Activated CD4-positive, alpha-beta memory T cell treated with anti-CD3 and anti-CD28 coated beads, Interleukin-2, amount 10 ng/mL, durations not matched to agents 7 days and 5 days (primary cell): ENCODE measurements around the gene GNGT2. TPM values are rescaled to one million over a fixed set of nuclear protein-coding genes. Genes with fewer than 3 reads are reported as not detected.

ENCODE experiments used
- CTCF ChIA-PET: fragments of 350-600 bp; sonication (Branson Sonifier 250); formaldehyde crosslinking; loops from one replicate; lab custom pipeline; 2021; ENCODE audit warnings: antibody characterized with exemption, inconsistent platforms; lab: Charles Lee
- POLR2A ChIA-PET: fragments of 350-600 bp; sonication (Branson Sonifier 250); formaldehyde crosslinking; loops from one replicate; lab custom pipeline; 2021; ENCODE audit warnings: antibody characterized with exemption; lab: Charles Lee
- DNase-seq: peaks from one replicate; pipeline ENCODE4 v3.0.0-alpha.2; 2020
- H3K27ac Mint-ChIP-seq: one replicate; pipeline ENCODE4 v1.8.0; 2021; ENCODE audit warnings: mild to moderate bottlenecking, mixed read lengths
- H3K27me3 Mint-ChIP-seq: one replicate; pipeline ENCODE4 v1.8.0; 2021; ENCODE audit warnings: mixed read lengths
- H3K36me3 Mint-ChIP-seq: one replicate; pipeline ENCODE4 v1.8.0; 2021; ENCODE audit warnings: low read depth, mixed read lengths
- H3K4me1 Mint-ChIP-seq: one replicate; pipeline ENCODE4 v1.8.0; 2021; ENCODE audit warnings: mixed read lengths
- H3K4me3 Mint-ChIP-seq: one replicate; pipeline ENCODE4 v1.8.0; 2021; ENCODE audit warnings: mild to moderate bottlenecking, mixed read lengths
- H3K9me3 Mint-ChIP-seq: one replicate; pipeline ENCODE4 v1.8.0; 2021; ENCODE audit warnings: mixed read lengths
- total RNA-seq, 2 experiments: library from RNA; stranded (reverse); gene quantifications; one replicate each; pipeline ENCODE4 v1.2.3, GENCODE V29; 2021

GNGT2 gene
- total RNA-seq, 2 experiments from 2014 or later, result 22.7 to 23.8 TPM

DNA sequence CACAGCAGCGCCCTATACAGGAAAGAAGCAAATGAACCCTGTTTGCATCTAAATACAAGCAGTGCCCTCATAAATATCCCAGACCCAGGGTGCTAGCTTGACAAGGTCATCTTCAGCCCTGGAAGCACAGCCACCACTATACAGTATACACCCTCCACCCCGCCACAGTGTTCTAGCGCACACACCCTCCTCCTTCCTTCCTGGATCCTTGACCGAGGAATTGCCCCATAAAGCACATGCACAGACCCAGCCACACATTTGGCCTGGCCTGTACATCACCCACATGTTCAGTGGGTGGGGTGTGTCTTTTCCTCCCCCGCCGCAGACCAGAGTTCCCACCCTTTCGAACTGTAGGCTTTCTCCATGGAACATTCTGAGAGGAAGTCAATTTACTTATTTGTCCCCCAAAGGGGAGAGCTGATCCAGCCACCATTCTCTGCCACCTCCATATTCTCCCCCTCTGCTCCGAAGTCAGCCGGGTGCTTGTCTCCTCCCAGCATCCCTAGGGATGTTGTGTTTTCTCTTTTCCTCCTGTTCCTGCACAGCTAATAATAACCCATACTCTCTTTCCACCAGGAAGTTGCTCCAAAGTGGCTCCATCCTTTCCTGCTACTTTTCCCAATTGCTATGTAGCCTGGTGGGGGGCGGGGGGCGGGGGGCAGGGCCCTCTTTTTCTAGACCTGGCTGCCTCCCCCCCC, 6.7 kb upstream of the GNGT2 start:
- DNase-seq, result no peak
- Mint-ChIP-seq H3K4me1 (peaks cover 74% of the 10 kb centered on the region), H3K36me3 (peaks cover 73% of the 10 kb centered on the region), H3K27ac (peak overlapping the region; percentile 85), H3K9me3 (no peaks in the 10 kb centered on the region), H3K27me3 (no peaks in the 10 kb centered on the region), H3K4me3 (peak overlapping the region; percentile 13)
- ChIA-PET CTCF (interaction anchor here (0.7 to 3.3 kb wide), 2 partner anchors 10 to 36 kb away, joined by 4 to 9 read pairs; no protein-coding TSS in a partner anchor), POLR2A (interaction anchor here (1.6 to 5.9 kb wide), 4 partner anchors 11 to 144 kb away, joined by 6 to 72 read pairs (median 20); partner anchors contain the start of genes PHOSPHO1 and ZNF652)

DNA sequence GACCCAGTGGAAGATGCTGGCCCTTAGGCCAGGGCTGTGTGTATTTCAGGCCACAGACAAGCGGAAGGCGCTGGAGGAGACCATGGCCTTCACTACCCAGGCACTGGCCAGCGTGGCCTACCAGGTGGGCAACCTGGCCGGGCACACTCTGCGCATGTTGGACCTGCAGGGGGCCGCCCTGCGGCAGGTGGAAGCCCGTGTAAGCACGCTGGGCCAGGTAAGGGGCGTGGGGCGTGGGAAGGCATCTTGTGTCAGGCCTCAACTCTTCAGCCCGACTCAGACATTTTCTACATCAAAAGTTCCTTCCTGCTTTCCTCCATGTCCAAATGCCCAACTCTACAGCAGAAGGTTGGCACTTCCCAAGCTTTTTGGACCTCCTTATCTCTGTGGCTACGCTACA, 6.1 kb upstream of the GNGT2 start:
- Mint-ChIP-seq H3K4me3 (peak overlapping the region; percentile 54), H3K36me3 (peaks cover 70% of the 10 kb centered on the region), H3K9me3 (no peaks in the 10 kb centered on the region), H3K27ac (peak overlapping the region; percentile 85), H3K4me1 (peaks cover 76% of the 10 kb centered on the region), H3K27me3 (no peaks in the 10 kb centered on the region)
- ChIA-PET CTCF (interaction anchor here (0.7 to 3.3 kb wide), 2 partner anchors 10 to 36 kb away, joined by 4 to 9 read pairs; no protein-coding TSS in a partner anchor), POLR2A (interaction anchor here (5.6 to 5.9 kb wide), 2 partner anchors 12 to 24 kb away, joined by 34 to 72 read pairs; partner anchors contain the start of gene PHOSPHO1)
- DNase-seq, result no peak

DNA sequence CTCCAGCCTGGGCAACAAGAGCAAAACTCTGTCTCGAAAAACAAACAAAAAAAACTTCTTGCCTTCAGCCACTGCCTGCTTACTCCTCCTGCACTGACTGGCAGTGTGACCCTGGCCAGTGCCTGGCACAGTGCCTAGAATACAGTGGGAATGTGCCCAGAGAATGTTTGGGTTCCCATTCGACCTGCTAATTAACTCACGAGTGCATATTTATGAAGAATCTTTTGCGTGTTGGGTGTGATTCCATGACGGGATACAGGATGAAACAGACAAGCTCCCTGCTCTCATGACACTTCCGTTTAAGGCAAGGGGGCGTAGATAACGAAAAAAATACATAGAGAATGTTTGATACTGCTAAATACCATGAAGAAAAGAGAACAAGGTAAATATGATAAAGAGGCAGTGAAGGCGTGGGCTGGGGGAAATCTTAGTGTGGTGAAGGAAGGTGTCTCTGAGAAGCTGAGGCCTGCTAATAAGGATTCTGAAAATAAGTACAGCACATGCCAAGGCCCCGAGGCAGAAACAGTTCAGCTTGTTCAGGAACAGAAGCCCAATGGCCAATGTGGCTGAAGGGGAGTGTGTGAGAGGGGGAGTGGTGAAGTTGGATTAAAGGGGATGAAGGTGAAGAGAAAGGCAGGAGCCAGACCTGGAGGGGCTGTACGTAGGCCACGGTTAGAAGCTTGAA, 4.4 kb upstream of the GNGT2 start:
- H3K27ac Mint-ChIP-seq, result peak overlapping the region; percentile 69
- peak overlapping the region; percentile 33 for H3K4me3 Mint-ChIP-seq
- H3K9me3 Mint-ChIP-seq, result no peaks in the 10 kb centered on the region
- peaks cover 71% of the 10 kb centered on the region for H3K36me3 Mint-ChIP-seq
- CTCF ChIA-PET, result interaction anchor here (0.7 to 3.3 kb wide), 3 partner anchors 9 to 23 kb away, joined by 4 to 9 read pairs (median 7); no protein-coding TSS in a partner anchor
- H3K4me1 Mint-ChIP-seq, result peaks cover 86% of the 10 kb centered on the region
- no peaks in the 10 kb centered on the region for H3K27me3 Mint-ChIP-seq
- DNase-seq, result no peak
- POLR2A ChIA-PET, result interaction anchor here (1.2 to 5.9 kb wide), 4 partner anchors 9 to 22 kb away, joined by 5 to 72 read pairs (median 20); partner anchors contain the start of gene PHOSPHO1

DNA sequence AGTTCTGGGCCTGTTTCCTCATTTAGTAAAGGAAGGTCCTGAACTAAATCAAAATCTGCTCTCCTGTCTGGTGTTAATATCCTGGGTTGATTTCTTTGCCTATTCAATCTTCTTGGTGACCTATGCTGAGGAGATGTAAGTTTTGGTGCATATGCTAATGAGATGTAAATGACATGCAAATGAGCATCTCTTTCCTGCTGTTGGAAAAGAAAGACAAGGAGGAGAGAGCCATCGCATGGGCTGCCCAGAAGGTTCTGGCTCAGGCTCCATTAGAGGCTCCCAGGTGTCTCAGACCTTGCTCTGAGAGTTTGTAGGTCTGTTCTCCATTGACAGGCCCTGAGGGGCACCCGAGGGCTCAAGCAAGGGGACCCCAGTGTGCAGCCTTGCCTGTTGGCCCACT, 3.5 kb upstream of the GNGT2 start:
- ChIA-PET POLR2A (interaction anchor here (5.9 kb wide), 1 partner anchor 21 kb away, joined by 72 read pairs; no protein-coding TSS in a partner anchor), CTCF (interaction anchor here (2.4 to 3.3 kb wide), 2 partner anchors 9 to 13 kb away, joined by 7 to 9 read pairs; no protein-coding TSS in a partner anchor)
- H3K27me3 Mint-ChIP-seq, result no peaks in the 10 kb centered on the region
- H3K27ac Mint-ChIP-seq, result no peak overlapping the region
- H3K9me3 Mint-ChIP-seq, result no peaks in the 10 kb centered on the region
- peak overlapping the region; percentile 40 for H3K4me3 Mint-ChIP-seq
- peaks cover 61% of the 10 kb centered on the region for H3K36me3 Mint-ChIP-seq
- peaks cover 87% of the 10 kb centered on the region for H3K4me1 Mint-ChIP-seq
- DNase-seq, result no peak

DNA sequence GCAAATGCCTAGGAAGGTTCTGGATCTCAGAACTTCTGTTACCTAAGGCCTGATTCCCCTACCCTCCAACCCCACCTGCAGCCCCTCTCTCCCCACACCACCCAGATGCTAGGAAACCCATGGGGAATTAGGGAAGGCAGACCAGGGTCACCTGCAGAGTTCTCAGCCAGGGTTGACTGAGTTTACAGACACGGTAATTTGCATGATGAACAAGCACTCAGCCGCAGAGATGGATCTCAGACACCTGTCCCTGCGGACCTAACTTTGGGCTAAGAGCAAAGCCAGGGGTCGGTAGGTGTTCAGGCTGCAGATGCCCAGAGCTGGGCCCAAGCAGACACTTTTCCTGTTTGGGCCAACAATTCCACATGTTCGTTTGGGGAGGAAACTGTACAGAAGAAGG, 3.0 kb upstream of the GNGT2 start:
- no peaks in the 10 kb centered on the region for H3K9me3 Mint-ChIP-seq
- ChIA-PET CTCF (interaction anchor here (0.9 to 3.3 kb wide), 3 partner anchors 9 to 33 kb away, joined by 3 to 9 read pairs (median 7); no protein-coding TSS in a partner anchor), POLR2A (interaction anchor here (1.0 to 7.1 kb wide), 4 partner anchors 9 to 21 kb away, joined by 3 to 88 read pairs (median 23); no protein-coding TSS in a partner anchor)
- H3K27ac Mint-ChIP-seq, result no peak overlapping the region
- H3K4me1 Mint-ChIP-seq, result peaks cover 86% of the 10 kb centered on the region
- DNase-seq, result no peak
- peaks cover 59% of the 10 kb centered on the region for H3K36me3 Mint-ChIP-seq
- H3K27me3 Mint-ChIP-seq, result no peaks in the 10 kb centered on the region
- H3K4me3 Mint-ChIP-seq, result peak overlapping the region; percentile 40

DNA sequence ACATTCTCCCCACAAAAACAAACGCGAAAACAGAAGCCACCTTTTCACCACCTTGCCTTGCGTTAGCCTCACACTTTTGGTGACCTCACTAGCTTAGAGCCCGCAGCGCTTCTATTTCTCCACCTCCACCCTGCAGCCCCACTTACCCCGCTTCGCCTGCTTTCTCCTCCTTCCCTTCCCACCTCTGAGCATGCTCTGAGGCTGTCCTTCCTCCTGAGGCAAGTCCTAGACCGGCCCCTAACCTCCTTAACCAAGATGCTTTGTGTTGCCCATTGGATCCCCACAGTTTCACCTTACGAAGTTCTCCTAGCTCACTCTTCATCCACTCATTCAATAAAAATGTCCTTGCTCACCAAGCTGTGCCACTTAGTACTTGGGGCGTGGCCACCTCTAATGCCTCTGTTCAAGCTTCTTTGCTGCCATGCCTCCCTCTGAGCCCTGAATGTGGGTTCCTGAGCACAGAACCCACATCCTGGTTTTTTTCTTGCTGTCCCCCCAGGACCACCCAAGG, 1.3 kb downstream of the GNGT2 start:
- Mint-ChIP-seq H3K9me3 (no peaks in the 10 kb centered on the region), H3K4me3 (peak overlapping the region; percentile 90), H3K27me3 (no peaks in the 10 kb centered on the region), H3K4me1 (peaks cover 53% of the 10 kb centered on the region), H3K27ac (peak overlapping the region; percentile 86), H3K36me3 (peaks cover 38% of the 10 kb centered on the region)
- POLR2A ChIA-PET, result interaction anchor here (1.5 to 7.1 kb wide), 4 partner anchors 10 to 17 kb away, joined by 8 to 88 read pairs (median 40); no protein-coding TSS in a partner anchor
- CTCF ChIA-PET, result interaction anchor here (1.1 to 2.7 kb wide), 6 partner anchors 13 to 160 kb away, joined by 3 to 18 read pairs (median 7); no protein-coding TSS in a partner anchor
- no peak for DNase-seq

DNA sequence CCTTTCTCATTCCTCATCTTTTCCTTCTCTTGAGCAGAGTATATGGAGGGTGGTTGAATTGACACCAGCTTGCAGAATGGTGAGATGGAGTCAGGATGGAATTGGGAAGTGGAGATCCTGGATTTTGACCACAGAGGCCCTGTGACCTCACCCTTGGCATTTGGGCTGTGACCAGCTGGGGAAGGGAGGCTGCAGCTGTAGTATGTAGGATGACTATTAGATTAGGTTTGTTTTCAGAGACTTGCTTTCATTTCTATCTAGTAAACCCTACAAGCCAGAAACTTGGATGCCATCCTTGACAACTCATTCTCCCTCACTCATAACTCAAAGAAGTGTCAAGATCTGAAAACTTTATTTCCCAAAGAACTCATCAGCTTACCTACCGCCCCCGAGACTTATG, 5.9 kb downstream of the GNGT2 start:
- H3K9me3 Mint-ChIP-seq, result no peaks in the 10 kb centered on the region
- H3K36me3 Mint-ChIP-seq, result peaks cover 16% of the 10 kb centered on the region
- H3K4me1 Mint-ChIP-seq, result peaks cover 14% of the 10 kb centered on the region
- POLR2A ChIA-PET, result interaction anchor here (1.1 to 2.1 kb wide), 3 partner anchors 9 to 13 kb away, joined by 4 to 8 read pairs (median 7); no protein-coding TSS in a partner anchor
- DNase-seq, result no peak
- CTCF ChIA-PET, result interaction anchor here (0.9 kb wide), 2 partner anchors 13 to 23 kb away, joined by 3 read pairs; no protein-coding TSS in a partner anchor
- H3K27ac Mint-ChIP-seq, result no peak overlapping the region
- H3K4me3 Mint-ChIP-seq, result no peak overlapping the region
- peaks cover 2% of the 10 kb centered on the region for H3K27me3 Mint-ChIP-seq

DNA sequence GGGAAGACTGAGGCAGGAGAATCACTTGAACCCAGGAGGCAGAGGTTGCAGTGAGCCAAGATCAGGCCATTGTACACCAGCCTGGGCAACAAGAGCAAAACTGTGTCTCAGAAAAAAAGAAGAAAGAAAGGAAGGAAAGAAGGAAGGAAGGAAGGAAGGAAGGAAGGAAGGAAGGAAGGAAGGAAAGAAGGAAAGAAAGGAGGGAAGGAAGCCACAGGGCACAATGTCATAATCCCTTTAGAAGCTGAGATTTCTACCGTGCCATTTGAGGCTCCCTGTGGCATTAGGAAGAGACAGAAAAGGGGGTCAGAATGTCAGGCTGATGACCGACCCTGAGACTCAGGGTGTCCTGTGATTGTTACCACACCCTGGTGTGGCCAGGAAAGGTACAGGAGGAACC, 6.6 kb downstream of the GNGT2 start:
- CTCF ChIA-PET, result interaction anchor here (0.9 kb wide), 2 partner anchors 12 to 24 kb away, joined by 3 read pairs; no protein-coding TSS in a partner anchor
- POLR2A ChIA-PET, result interaction anchor here (1.5 to 2.1 kb wide), 2 partner anchors 10 to 12 kb away, joined by 7 to 8 read pairs; no protein-coding TSS in a partner anchor
- peaks cover 7% of the 10 kb centered on the region for H3K4me1 Mint-ChIP-seq

DNA sequence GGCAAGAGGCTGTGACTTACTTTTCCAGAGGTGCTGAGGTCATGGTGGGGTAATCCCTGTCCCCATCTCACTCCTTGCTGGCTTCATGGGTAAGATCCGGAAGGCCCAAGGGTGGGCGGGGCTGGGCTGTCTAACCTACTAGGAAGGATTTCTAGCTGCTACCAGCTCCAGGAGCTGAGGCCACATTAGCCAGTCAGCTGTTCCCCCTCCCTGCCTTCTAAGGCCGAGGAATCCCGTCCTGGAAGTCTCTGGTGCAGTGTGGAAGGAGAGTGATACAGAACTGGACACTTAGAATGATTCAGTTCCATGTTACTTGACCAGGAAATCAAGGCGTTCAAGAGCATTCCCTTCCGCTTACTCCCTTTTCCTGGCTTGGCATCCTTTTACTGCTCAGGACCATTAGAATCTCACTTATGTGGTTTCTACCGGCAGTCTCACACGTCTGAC, 8.9 kb downstream of the GNGT2 start:
- H3K4me3 Mint-ChIP-seq, result no peak overlapping the region
- peaks cover 9% of the 10 kb centered on the region for H3K36me3 Mint-ChIP-seq
- H3K4me1 Mint-ChIP-seq, result peaks cover 9% of the 10 kb centered on the region
- no peak for DNase-seq
- H3K27ac Mint-ChIP-seq, result no peak overlapping the region
- peaks cover 2% of the 10 kb centered on the region for H3K27me3 Mint-ChIP-seq
- H3K9me3 Mint-ChIP-seq, result no peaks in the 10 kb centered on the region
- ChIA-PET CTCF (no interaction called here), POLR2A (interaction anchor here (1.5 to 4.7 kb wide), 2 partner anchors 8 to 9 kb away, joined by 9 to 38 read pairs; partner anchors contain the start of genes ABI3 and GNGT2)

More for the DNA sequence above, 6.6 kb downstream of the GNGT2 start:
- no peak for DNase-seq
- Mint-ChIP-seq H3K27me3 (peaks cover 2% of the 10 kb centered on the region), H3K27ac (no peak overlapping the region), H3K36me3 (peaks cover 16% of the 10 kb centered on the region), H3K9me3 (no peaks in the 10 kb centered on the region), H3K4me3 (no peak overlapping the region)

DNA sequence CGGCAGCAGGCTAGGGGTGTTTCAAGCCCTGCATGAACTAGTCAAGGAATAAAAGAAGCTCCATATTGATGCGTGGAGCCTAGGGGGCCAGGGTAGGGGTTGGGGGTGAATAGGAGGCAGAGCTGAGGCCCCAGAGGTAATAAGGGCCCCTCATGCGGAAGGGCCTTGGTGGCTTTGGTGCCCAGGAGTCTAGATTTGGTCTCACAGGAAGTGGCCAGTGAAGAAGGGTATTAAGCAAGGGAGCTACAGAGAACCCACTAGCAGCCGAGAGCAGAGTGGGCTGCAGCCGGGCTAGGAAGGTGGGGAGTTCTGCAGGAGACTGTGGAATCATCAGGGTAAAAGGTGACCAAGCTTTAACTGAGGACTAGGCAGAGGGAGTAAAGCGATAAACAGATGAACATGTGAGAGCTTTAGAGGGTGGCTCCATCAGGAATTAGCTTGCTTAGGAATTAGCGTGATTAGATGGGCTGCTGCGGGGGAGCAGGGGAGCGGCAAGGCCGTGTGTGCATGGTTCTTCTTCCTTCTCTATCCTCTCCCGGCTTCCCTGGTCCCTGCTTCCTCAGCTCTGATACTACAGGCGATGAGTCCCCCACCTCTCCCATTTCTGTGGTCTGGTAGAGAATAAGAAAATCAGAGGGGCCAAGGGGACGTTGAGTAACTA, 9.8 kb downstream of the GNGT2 start:
- DNase-seq, result no peak
- Mint-ChIP-seq H3K36me3 (peaks cover 3% of the 10 kb centered on the region), H3K27me3 (peaks cover 2% of the 10 kb centered on the region), H3K9me3 (no peaks in the 10 kb centered on the region), H3K4me3 (no peak overlapping the region), H3K27ac (no peak overlapping the region), H3K4me1 (peaks cover 18% of the 10 kb centered on the region)
- ChIA-PET POLR2A (interaction anchor here (1.2 to 4.7 kb wide), 5 partner anchors 9 to 22 kb away, joined by 4 to 38 read pairs (median 6); partner anchors contain the start of genes ABI3 and GNGT2), CTCF (interaction anchor here (1.2 to 1.5 kb wide), 2 partner anchors 26 to 90 kb away, joined by 3 to 5 read pairs; no protein-coding TSS in a partner anchor)

DNA sequence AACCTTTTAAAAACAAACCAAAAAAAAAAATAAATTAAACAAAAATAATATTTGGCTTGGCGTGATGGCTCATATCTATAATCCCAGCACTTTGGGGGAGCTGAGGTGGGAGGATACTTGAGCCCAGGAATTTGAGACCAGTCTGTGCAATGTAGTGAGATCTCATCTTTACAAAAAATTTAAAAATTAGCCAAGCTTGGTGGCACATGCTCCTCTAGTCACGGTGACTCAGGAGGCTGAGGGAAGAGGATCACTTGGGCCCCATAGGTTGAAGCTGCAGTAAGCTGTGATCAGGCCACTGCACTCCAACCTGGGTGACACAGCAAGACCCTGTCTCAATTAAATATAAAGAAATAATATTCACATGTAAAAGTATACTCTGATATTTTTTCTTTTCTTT, 12.2 kb downstream of the GNGT2 start:
- no peak overlapping the region for H3K27ac Mint-ChIP-seq
- peaks cover 3% of the 10 kb centered on the region for H3K36me3 Mint-ChIP-seq
- ChIA-PET POLR2A (interaction anchor here (0.9 to 4.7 kb wide), 3 partner anchors 11 to 30 kb away, joined by 3 to 38 read pairs (median 9); partner anchors contain the start of genes ABI3 and GNGT2), CTCF (interaction anchor here (1.4 to 1.7 kb wide), 3 partner anchors 10 to 18 kb away, joined by 3 to 6 read pairs (median 4); no protein-coding TSS in a partner anchor)
- peaks cover 2% of the 10 kb centered on the region for H3K27me3 Mint-ChIP-seq
- no peak for DNase-seq
- H3K4me1 Mint-ChIP-seq, result peaks cover 37% of the 10 kb centered on the region
- H3K4me3 Mint-ChIP-seq, result no peak overlapping the region
- no peaks in the 10 kb centered on the region for H3K9me3 Mint-ChIP-seq
